ENCODE measurements around the gene TXNRD2.

TXNRD2 gene

GRCh38 chr22:19983741-19984140, 42.1 kb upstream of the TXNRD2 start:
- Mint-ChIP-seq H3K9me3 (no peaks in the 10 kb centered on the region), H3K36me3 (no peaks in the 10 kb centered on the region), H3K4me3 (no peak overlapping the region), H3K27me3 (peaks cover 30% of the 10 kb centered on the region), H3K27ac (no peak overlapping the region), H3K4me1 (peaks cover 2% of the 10 kb centered on the region)
- DNase-seq: no peak
- CTCF ChIA-PET: interaction anchor here (1.6 kb wide), 1 partner anchor 9 kb away, joined by 5 read pairs; no protein-coding TSS in a partner anchor

- DNase-seq: no peak
- CTCF ChIA-PET: interaction anchor here (1.6 kb wide), 1 partner anchor 8 kb away, joined by 5 read pairs; no protein-coding TSS in a partner anchor
- H3K36me3 Mint-ChIP-seq: no peaks in the 10 kb centered on the region
- H3K27ac Mint-ChIP-seq: no peak overlapping the region
- no peaks in the 10 kb centered on the region for H3K9me3 Mint-ChIP-seq
- H3K4me1 Mint-ChIP-seq: peaks cover 2% of the 10 kb centered on the region
- H3K27me3 Mint-ChIP-seq: peaks cover 26% of the 10 kb centered on the region
- no peak overlapping the region for H3K4me3 Mint-ChIP-seq
Measured at GRCh38 chr22:19982991-19983578, 41.5 kb upstream of the TXNRD2 start.

DNA sequence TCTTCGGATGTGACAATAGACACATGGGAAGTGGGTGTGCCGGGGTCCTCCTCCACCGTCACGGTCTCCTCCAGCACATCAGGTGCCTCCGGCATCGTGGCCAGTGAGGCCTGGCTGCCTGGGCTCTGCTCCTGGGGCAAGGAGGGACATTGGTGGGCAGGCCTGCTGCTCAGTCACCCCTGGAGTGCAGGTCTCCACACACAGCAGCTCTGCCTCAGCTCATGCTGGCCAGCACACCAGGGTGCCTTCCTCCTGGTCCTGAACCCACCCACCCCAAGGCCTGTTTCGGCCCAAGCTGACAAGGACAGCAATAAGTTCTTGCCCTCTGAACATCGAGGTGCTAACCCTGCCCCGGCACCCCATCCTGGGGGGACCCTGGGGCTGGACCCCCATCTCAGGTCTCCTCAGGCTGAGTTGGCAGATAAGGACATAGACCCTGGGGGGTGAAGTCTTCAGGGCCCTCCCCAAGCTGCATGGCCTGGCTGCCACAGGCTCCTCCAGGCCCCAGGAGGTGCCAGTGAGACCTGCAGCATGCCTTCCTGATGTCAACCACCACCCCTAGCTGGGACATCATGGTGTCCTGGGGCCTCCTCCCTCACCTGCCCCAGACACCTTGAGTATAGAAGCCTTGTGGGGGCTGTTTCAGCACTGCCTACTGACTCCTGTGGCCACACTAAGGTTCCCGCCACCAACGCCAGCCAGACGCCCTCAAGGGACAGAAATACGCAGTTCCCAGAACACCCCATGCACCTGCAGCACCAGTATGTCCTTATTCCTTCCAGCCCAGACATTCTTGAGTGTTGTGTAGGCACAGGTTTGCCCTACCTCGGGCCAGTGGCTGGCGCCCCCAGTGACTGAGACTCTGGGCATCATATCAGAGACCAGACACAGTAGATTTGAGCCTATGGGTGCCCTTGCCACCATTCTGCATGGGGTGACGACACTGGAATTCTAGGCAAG, 40.6 kb upstream of the TXNRD2 start:
- Mint-ChIP-seq H3K4me1 (peaks cover 2% of the 10 kb centered on the region), H3K27ac (no peak overlapping the region), H3K27me3 (peaks cover 19% of the 10 kb centered on the region), H3K4me3 (no peak overlapping the region), H3K36me3 (no peaks in the 10 kb centered on the region), H3K9me3 (no peaks in the 10 kb centered on the region)
- CTCF ChIA-PET: interaction anchor here (2.0 kb wide), 1 partner anchor 11 kb away, joined by 5 read pairs; no protein-coding TSS in a partner anchor
- DNase-seq: no peak

GRCh38 chr22:19981171-19981960, 39.7 kb upstream of the TXNRD2 start:
- H3K9me3 Mint-ChIP-seq: no peaks in the 10 kb centered on the region
- no peak overlapping the region for H3K27ac Mint-ChIP-seq
- CTCF ChIA-PET: interaction anchor here (2.0 kb wide), 1 partner anchor 11 kb away, joined by 5 read pairs; no protein-coding TSS in a partner anchor

DNA sequence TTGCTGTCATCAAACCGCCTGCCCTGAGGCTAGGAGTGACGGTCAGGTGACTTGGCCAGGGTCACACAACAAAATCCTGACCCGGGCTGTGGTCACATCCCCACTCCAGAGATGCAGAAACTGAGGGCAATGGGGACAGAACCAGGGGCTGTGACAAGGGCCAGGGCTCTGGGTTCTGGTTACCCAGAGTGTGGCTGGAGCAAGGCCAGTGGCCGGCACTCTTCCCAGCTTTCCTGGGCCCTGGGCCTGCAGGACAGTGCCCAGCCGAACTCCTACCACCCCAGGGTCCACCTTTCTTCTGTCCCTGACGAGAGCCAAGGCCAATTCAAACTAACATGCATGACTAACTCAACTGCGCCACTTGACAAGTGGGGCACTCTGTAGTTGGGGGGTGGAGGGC, 39.1 kb upstream of the TXNRD2 start:
- Mint-ChIP-seq H3K9me3 (no peaks in the 10 kb centered on the region), H3K4me3 (no peak overlapping the region), H3K27me3 (peaks cover 17% of the 10 kb centered on the region), H3K4me1 (no peaks in the 10 kb centered on the region), H3K27ac (no peak overlapping the region), H3K36me3 (no peaks in the 10 kb centered on the region)
- CTCF ChIA-PET: interaction anchor here (2.0 kb wide), 1 partner anchor 10 kb away, joined by 5 read pairs; no protein-coding TSS in a partner anchor
- no peak for DNase-seq

More at GRCh38 chr22:19981171-19981960, 39.7 kb upstream of the TXNRD2 start:
- H3K36me3 Mint-ChIP-seq: no peaks in the 10 kb centered on the region
- H3K4me3 Mint-ChIP-seq: no peak overlapping the region
- no peak for DNase-seq
- H3K4me1 Mint-ChIP-seq: peaks cover 2% of the 10 kb centered on the region
- H3K27me3 Mint-ChIP-seq: peaks cover 22% of the 10 kb centered on the region

DNA sequence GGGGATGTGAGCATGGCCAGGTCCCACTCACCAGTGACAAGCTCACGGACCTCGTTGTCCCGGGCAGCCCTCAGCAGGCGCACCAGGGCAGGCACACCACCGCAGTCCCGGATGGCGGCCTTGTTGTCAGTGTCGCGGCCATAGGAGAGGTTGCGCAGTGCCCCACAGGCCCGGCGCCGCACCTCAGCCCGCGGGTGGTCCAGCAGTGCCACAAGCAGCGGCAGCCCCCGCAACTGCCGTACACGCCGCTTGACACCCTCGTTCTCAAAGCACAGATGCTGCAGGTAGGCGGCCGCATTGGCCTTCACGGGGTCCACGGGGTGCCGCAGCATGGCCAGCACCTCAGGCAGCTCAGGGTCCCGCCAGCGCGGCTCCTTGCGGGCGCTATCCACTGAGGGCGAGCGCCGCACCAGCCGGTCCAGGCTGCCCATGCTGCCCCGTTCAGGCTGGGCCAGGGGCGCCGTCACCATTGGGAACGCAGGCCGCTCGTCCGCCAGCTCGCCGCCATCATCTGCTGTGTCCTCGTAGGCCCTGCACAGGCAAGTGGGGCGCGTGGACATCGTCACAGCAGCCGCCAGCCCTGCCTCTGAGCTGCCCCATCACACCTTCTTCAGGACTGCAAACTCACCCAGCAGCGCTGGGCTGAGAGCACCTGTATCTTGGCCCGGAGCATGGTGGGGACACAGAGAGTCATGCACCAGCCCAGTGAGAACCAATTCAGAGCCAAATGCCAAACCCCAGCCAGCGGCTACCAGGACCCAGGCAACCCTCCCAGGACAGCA, 38.3 kb upstream of the TXNRD2 start:
- H3K27ac Mint-ChIP-seq: no peak overlapping the region
- H3K4me3 Mint-ChIP-seq: no peak overlapping the region
- no peak for DNase-seq
- peaks cover 8% of the 10 kb centered on the region for H3K27me3 Mint-ChIP-seq
- no peaks in the 10 kb centered on the region for H3K36me3 Mint-ChIP-seq
- peaks cover 6% of the 10 kb centered on the region for H3K4me1 Mint-ChIP-seq
- CTCF ChIA-PET: no interaction called here
- H3K9me3 Mint-ChIP-seq: no peaks in the 10 kb centered on the region

- Mint-ChIP-seq H3K27me3 (peaks cover 6% of the 10 kb centered on the region), H3K4me3 (no peak overlapping the region), H3K9me3 (no peaks in the 10 kb centered on the region), H3K36me3 (no peaks in the 10 kb centered on the region), H3K4me1 (peaks cover 7% of the 10 kb centered on the region), H3K27ac (no peak overlapping the region)
- no peak for DNase-seq
- CTCF ChIA-PET: no interaction called here
Measured at GRCh38 chr22:19978748-19979147, 37.1 kb upstream of the TXNRD2 start.

GRCh38 chr22:19977296-19978243, 36.0 kb upstream of the TXNRD2 start:
- H3K4me1 Mint-ChIP-seq: peaks cover 7% of the 10 kb centered on the region
- CTCF ChIA-PET: no interaction called here
- no peak overlapping the region for H3K27ac Mint-ChIP-seq
- H3K36me3 Mint-ChIP-seq: no peaks in the 10 kb centered on the region
- no peak overlapping the region for H3K4me3 Mint-ChIP-seq
- no peaks in the 10 kb centered on the region for H3K9me3 Mint-ChIP-seq
- H3K27me3 Mint-ChIP-seq: peaks cover 6% of the 10 kb centered on the region
- no peak for DNase-seq

GRCh38 chr22:19976671-19977070, 35.1 kb upstream of the TXNRD2 start:
- no peak for DNase-seq
- Mint-ChIP-seq H3K4me1 (peaks cover 7% of the 10 kb centered on the region), H3K27me3 (peaks cover 6% of the 10 kb centered on the region), H3K27ac (no peak overlapping the region), H3K36me3 (no peaks in the 10 kb centered on the region), H3K4me3 (no peak overlapping the region), H3K9me3 (no peaks in the 10 kb centered on the region)
- CTCF ChIA-PET: no interaction called here

DNA sequence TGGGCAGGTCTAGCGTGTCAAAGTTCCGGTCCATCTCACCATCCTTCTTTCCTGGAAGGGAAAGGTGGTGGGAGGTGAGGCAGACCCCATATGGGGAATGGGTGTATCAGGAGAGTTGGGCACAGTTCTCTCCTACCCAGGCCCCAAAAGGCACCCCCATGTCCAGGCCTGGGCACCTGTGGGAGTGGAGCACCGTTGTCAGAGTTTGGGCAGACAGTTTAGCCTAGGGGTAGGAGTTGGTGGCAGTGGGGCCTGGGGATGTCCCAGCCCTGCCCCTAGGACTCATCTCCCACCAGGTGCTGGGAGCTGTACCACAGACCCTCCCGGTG, 34.1 kb upstream of the TXNRD2 start:
- Mint-ChIP-seq H3K4me3 (no peak overlapping the region), H3K36me3 (no peaks in the 10 kb centered on the region), H3K9me3 (no peaks in the 10 kb centered on the region), H3K4me1 (peaks cover 14% of the 10 kb centered on the region), H3K27me3 (peaks cover 6% of the 10 kb centered on the region), H3K27ac (no peak overlapping the region)
- CTCF ChIA-PET: interaction anchor here (1.6 kb wide), 1 partner anchor 8 kb away, joined by 5 read pairs; no protein-coding TSS in a partner anchor
- no peak for DNase-seq

DNA sequence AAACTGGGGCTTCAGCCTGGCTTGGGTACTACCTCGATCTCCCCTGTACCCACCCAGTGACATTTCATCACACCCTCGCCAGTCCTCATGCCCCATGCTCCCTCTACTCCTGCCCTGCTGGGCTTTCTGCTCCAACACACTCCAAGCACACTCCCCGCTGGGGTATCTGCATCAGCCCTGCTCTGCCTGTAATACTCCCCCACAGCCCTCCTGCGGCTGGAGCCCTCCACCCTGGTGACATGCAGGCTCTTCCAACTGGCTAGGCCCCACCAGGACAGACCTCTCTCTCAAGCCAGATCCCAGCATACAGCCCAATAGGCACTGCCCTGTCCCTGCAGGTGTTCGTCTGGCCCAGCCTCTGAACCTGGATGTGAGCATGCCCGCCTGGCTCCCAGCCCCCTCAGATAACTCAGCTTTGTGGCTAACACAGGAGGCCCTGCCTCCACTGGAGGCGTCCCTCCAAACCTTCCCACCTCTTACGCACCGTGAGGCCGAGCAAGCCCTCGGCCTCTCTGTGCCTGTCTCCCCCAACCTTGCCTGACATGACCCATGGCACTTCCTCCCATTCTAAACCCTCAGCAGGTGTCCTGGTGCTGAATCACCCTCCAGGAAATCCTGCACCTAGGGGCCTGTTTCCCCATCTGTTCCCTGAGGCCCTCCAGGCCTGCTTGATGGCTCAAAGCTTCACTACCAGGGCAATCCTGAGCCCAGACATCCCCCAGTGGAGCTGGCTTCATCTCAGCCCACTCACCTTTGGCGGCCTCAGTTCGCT, 33.5 kb upstream of the TXNRD2 start:
- H3K4me1 Mint-ChIP-seq: peaks cover 15% of the 10 kb centered on the region
- no peak for DNase-seq
- H3K36me3 Mint-ChIP-seq: no peaks in the 10 kb centered on the region
- no peaks in the 10 kb centered on the region for H3K9me3 Mint-ChIP-seq
- H3K4me3 Mint-ChIP-seq: no peak overlapping the region
- CTCF ChIA-PET: interaction anchor here (1.0 to 1.6 kb wide), 2 partner anchors 9 kb away, joined by 3 to 5 read pairs; no protein-coding TSS in a partner anchor
- H3K27ac Mint-ChIP-seq: peak overlapping the region; percentile 53
- peaks cover 6% of the 10 kb centered on the region for H3K27me3 Mint-ChIP-seq

DNA sequence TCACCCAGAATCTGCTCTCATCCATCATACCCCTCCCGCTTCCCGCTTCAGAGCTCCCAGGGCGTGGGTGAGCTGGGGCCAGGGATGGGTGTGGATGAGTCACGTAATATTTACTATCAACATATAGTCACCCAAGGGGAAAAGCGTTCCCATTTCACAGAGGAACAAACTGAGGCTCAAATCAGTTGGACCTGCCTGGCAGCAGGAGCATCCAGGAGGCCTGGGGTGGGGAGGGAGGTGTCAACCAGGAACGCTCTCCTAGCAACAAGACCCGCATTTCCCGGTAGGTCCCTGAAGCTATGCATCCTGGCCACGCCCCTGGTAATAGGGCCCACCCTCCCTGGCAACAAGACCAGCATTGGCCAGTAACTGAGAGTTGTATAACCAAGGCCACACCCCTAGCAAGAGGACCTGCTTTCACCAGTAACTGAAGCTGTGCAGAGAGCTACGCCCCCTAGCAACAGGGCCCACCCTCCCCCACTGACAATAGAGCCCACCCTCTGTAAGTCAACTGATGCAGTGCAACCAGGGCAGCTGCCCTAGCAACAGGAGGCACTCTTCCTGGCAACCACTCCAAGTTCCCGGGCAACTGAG, 32.7 kb upstream of the TXNRD2 start:
- peak; percentile 49 for DNase-seq
- H3K9me3 Mint-ChIP-seq: no peaks in the 10 kb centered on the region
- H3K27me3 Mint-ChIP-seq: peaks cover 6% of the 10 kb centered on the region
- H3K4me3 Mint-ChIP-seq: no peak overlapping the region
- H3K27ac Mint-ChIP-seq: no peak overlapping the region
- CTCF ChIA-PET: interaction anchor here (0.6 to 1.6 kb wide), 4 partner anchors 9 to 484 kb away, joined by 3 to 5 read pairs (median 4); no protein-coding TSS in a partner anchor
- peaks cover 15% of the 10 kb centered on the region for H3K4me1 Mint-ChIP-seq
- H3K36me3 Mint-ChIP-seq: peaks cover 1% of the 10 kb centered on the region

Data from activated naive CD4-positive, alpha-beta T cell treated with anti-CD3 and anti-CD28 coated beads, Interleukin-2, amount 10 ng/mL, durations not matched to agents 7 days and 5 days (primary cell).